Caki2 (cell line): ENCODE measurements around the gene FLT3LG. TPM values are rescaled to one million over a fixed set of nuclear protein-coding genes. Genes with fewer than 3 reads are reported as not detected.
A peak's percentile ranks its signal among the peaks of the same experiment; 100 is the strongest.
"Not testable (repeated sequence)": the region's sequence is repeated elsewhere in the genome, so short reads cannot be mapped to it uniquely, and the experiment has no call there.

Experiments
- DNase-seq: peaks from one replicate; pipeline ENCODE4 v3.0.0-alpha.2; 2015; ENCODE audit warnings: low read depth
- in situ Hi-C: cut with HindIII; loops from 2 replicates; pipeline ENCODE4 v1.10.0; 2016; ENCODE audit warnings: low sequenced_read_pairs, low pct_unique_long_range_greater_than_20kb, mixed read lengths
- total RNA-seq: library from RNA; depleted of rRNA; stranded (reverse); fragments of >200 nt; shearing (Covaris generic); gene quantifications from 2 replicates; pipeline ENCODE4 v1.2.3, GENCODE V29; 2014; ENCODE audit warnings: low replicate concordance

Gene FLT3LG
- total RNA-seq, 1 experiment from 2014 or later: 0.71 TPM

GRCh38 chr19:49453757-49454240 is 20.2 kb upstream of the FLT3LG start:
- DNase-seq: no peak
- in situ Hi-C loops: no loop called here

DNA sequence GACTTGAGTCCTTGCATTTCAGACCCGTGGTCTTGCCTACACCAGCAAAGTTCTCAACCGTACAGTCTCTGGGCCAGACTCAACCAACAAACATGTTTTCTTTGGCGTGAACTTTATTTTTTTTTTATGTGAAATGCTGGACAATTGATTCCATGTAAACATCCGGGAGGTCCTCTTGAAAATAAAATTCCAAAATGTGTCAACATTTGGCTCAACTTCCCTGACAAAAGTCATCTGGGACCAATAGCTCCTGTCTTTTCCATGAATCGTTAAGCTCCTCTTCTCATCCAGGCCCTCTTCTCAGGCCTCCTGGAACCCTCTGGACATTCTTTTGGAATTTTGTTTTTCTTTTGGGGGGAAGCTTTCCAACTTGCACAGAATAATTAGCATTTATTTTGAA is 18.2 kb upstream of the FLT3LG start:
- DNase-seq: no peak
- in situ Hi-C loops: no loop called here

DNA sequence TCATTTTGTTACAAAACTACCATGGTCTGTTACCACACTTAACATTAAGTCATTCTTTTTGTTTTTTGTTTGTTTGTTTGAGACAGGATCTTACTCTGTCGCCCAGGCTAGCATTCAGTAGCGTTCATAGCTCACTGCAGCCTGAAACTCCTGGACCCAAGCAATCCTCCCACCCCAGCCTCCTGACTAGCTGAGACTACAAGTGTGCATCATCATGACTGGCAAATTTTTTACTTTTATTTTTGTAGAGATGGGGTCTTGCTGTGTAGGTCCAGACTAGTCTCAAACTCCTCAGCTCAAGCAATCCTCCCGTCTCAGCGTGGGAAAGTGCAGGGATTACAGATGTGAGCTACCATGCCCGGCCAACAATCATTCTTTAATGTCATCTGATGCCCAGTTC is 17.7 kb upstream of the FLT3LG start:
- in situ Hi-C loops: no loop called here
- DNase-seq: peak; percentile 32

GRCh38 chr19:49458567-49458903 is 15.5 kb upstream of the FLT3LG start:
- in situ Hi-C loops: no loop called here

DNA sequence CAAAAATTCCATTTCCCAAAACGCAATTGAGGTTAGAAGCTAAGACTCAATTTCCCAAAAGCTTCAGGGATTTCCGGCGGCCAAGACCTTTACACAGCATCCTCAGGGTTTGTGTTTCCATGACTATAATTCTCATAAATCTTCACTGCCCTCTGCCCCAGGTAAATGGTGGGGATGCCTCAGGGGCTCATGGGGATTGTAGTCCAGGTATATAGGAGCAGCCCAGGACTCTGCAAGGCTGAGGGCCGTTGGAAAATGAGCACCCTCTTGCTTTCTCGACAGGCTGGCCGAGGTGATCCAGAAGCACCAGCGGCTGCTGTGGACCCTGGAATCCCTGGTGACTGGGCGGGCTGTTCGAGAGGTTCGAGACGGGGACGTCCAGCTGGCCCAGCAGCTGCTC is 14.6 kb upstream of the FLT3LG start:
- in situ Hi-C loops: no loop called here
- DNase-seq: no peak

More at GRCh38 chr19:49458567-49458903, 15.5 kb upstream of the FLT3LG start:
- DNase-seq: no peak

GRCh38 chr19:49461130-49461529 is 12.9 kb upstream of the FLT3LG start:
- in situ Hi-C loops, DNase-seq: not testable (repeated sequence)

DNA sequence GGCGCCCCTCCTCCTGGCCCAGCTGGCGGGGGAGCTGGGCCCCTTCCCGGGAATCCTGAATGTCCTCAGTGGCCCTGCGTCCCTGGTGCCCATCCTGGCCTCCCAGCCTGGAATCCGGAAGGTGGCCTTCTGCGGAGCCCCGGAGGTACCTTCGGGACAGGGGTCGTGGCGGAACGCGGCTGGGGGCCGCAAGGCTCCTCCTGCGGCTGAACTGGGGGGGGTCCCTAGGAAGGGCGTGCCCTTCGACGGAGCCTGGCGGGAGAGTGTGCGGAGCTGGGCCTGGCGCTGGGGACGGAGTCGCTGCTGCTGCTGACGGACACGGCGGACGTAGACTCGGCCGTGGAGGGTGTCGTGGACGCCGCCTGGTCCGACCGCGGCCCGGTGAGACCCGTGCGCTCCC is 12.4 kb upstream of the FLT3LG start:
- in situ Hi-C loops: no loop called here
- DNase-seq: no peak

- in situ Hi-C loops: no loop called here
- DNase-seq: no peak
Observed at GRCh38 chr19:49462492-49462891, 11.5 kb upstream of the FLT3LG start.

- DNase-seq: no peak
- in situ Hi-C loops: no loop called here
Observed at GRCh38 chr19:49463960-49464740, 9.9 kb upstream of the FLT3LG start.

DNA sequence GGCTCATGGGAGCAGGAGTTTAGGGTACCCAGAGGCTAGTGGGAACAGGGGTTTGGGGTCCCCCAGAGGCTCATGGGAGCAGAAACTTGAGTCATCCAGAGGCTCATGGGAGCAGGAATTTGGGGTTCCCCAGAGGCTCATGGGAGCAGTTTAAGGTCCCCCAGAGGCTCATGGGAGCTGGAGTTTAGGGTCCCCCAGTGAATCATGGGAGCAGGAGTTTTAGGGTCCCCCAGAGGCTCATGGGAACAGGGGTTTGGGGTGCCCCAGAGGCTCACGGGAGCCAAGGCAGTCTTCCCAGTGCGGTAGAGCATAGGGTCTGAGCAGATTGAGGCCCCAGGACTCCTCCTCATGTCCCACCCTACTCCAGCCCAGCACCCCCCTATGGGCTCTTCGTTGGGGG is 8.6 kb upstream of the FLT3LG start:
- in situ Hi-C loops: no loop called here
- no peak for DNase-seq

DNA sequence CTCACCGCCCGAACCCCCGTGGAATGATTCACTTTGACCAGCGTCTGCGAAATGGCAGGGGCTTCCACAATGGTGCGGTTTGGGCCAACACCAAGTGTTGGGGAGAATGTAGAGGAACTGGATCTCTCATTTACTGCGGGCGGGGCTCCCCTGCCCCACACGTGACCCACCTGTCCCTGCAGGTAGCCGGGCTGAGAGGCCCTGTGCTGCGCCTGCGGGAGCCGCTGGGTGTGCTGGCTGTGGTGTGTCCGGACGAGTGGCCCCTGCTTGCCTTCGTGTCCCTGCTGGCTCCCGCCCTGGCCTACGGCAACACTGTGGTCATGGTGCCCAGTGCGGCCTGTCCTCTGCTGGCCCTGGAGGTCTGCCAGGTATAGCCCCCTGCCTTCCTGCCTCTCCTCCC is 5.8 kb upstream of the FLT3LG start:
- DNase-seq: no peak
- in situ Hi-C loops: no loop called here

- peak; percentile 69 for DNase-seq
Observed at GRCh38 chr19:49468746-49469447, 5.1 kb upstream of the FLT3LG start.

DNA sequence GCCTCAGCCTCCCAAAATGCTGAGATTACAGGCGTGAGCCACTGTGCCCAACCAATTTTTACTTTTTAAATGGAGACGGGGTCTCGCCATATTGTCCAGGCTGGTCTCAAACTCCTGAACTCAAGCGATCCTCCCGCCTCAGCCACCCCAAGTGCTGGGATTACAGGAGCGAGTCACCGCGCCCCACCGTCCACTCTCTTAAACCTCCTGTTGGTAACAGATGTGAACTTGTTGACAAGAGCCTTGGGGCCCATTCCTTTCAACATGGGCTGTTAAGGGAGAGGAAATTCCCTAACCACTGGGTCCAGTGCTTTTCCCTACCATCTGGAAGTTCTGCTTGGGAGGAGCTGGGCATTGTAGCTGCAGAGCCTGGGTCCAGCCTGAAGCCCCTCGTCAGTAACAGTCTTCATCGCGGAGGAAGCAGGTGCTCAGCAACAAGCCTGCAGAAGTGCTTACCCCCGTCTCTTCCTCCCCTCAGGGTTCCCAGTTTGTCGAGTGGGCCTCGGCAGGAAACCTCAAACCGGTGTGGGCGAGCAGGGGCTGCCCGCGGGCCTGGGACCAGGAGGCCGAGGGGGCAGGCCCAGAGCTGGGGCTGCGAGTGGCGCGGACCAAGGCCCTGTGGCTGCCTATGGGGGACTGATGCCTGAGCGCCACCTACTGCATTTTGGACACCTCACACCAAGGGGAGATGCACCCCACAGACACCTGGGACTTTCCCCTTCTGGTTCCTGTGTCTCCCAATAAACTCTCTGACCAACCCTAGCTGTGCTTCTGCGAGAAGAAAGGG is 4.0 kb upstream of the FLT3LG start:
- in situ Hi-C loops: no loop called here
- no peak for DNase-seq

More at GRCh38 chr19:49468746-49469447, 5.1 kb upstream of the FLT3LG start:
- in situ Hi-C loops: no loop called here

- DNase-seq: no peak
- in situ Hi-C loops: no loop called here
Observed at GRCh38 chr19:49470615-49470978, 3.4 kb upstream of the FLT3LG start.

DNA sequence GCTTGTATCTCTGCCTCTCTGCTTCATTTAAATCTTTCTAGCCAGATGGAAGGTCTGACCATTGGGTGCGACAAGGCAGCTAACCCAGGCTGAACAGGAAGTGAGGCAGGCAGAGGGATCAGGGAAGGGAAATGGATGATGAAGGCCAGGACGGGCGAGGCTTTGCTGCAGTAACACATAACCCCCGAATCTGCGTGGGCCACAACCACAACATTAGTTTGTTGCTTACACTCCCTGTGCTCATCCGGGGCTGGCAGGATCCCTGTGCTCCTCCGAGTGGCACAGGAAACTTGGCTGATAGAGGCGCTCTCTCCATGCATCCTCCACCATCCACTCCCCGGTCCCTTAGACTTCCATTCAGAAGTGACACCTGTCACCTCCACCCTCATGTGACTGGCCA is 1.1 kb upstream of the FLT3LG start:
- DNase-seq: no peak
- in situ Hi-C loops: no loop called here

DNA sequence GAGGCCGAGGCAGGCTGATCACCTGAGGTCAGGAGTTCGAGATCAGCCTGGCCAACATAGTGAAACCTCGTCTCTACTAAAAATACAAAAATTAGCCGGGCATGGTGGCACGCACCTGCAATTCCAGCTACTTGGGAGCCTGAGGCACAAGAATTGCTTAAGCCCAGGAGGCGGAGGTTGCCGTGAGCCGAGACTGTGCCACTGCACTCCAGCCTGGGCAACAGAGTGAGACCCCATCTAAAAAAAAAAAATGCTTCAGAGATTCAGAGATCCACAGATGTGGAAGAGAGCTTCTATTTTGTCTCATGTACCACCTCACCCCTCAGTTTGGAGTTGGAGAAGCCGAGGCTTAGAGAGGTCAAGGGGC is 531 bp upstream of the FLT3LG start:
- DNase-seq, in situ Hi-C loops: not testable (repeated sequence)

DNA sequence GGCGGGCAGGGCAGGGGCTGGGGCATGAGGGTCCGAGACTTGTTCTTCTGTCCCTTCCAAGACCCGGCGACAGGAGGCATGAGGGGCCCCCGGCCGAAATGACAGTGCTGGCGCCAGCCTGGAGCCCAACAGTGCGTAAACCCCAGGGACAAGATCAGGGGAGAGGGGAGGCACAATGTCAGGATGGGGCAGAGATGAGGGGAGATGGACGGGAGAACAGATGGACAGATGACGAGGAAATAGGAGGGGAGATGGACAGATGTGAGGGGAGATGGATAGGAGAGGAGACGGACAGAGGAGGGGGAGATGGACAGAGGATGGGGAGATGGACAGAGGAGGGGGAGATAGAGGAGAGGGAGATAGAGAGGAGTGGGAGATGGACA is 518 bp downstream of the FLT3LG start:
- no peak for DNase-seq
- in situ Hi-C loops: no loop called here

GRCh38 chr19:49475191-49475917 is 1.3 kb downstream of the FLT3LG start:
- no peak for DNase-seq
- in situ Hi-C loops: no loop called here
